WTC11 (cell line): ENCODE data around the gene CRLF1. TPM values are rescaled to one million over a fixed set of nuclear protein-coding genes. Genes with fewer than 3 reads are reported as not detected.

Source experiments
- ATAC-seq: fragments of 200-7000 bp; cut with Tn5 transposase; 2 replicates; pipeline ENCODE4 v1.10.0; 2021; ENCODE audit warnings: mild to moderate bottlenecking, moderate library complexity
- CTCF ChIA-PET: fragments of 300-600 bp; sonication (Branson Sonifier 250); formaldehyde crosslinking; loops from one replicate; lab custom pipeline; 2021; ENCODE audit warnings: antibody characterized with exemption; lab: Charles Lee
- POLR2A ChIA-PET: fragments of 350-600 bp; sonication (Branson Sonifier 250); formaldehyde crosslinking; loops from one replicate; lab custom pipeline; 2021; ENCODE audit warnings: antibody characterized with exemption; lab: Charles Lee
- DNase-seq: peaks from one replicate; pipeline ENCODE4 v3.0.0; 2021; ENCODE audit warnings: low spot score
- H3K27ac Mint-ChIP-seq: 2 replicates; pipeline ENCODE4 v1.8.0; 2021; ENCODE audit warnings: mixed read lengths
- H3K27me3 Mint-ChIP-seq: 2 replicates; pipeline ENCODE4 v1.8.0; 2021; ENCODE audit warnings: low read depth, mild to moderate bottlenecking, moderate library complexity, mixed read lengths
- H3K36me3 Mint-ChIP-seq: 2 replicates; pipeline ENCODE4 v1.8.0; 2021; ENCODE audit warnings: mixed read lengths
- H3K4me1 Mint-ChIP-seq: 2 replicates; pipeline ENCODE4 v1.8.0; 2022; ENCODE audit warnings: mixed read lengths
- H3K4me3 Mint-ChIP-seq: 2 replicates; pipeline ENCODE4 v1.8.0; 2021; ENCODE audit warnings: mild to moderate bottlenecking, moderate library complexity, mixed read lengths
- H3K9me3 Mint-ChIP-seq: 2 replicates; pipeline ENCODE4 v1.8.0; 2021; ENCODE audit warnings: mixed read lengths
- AR ChIP-seq: fragments of 250-450 bp; sonication (Bioruptor Pico); IDR thresholded peaks from 2 replicates; pipeline ENCODE4 v1.9.0; 2021; ENCODE audit warnings: mild to moderate bottlenecking
- CBFB ChIP-seq: sonication (generic); formaldehyde crosslinking; IDR thresholded peaks from 2 replicates; pipeline ENCODE4 v1.8.1; 2022; ENCODE audit warnings: mild to moderate bottlenecking, low read depth, missing genetic modification reagents
- CDX4 ChIP-seq: fragments of 250-450 bp; sonication (Bioruptor Pico); IDR thresholded peaks from 2 replicates; pipeline ENCODE4 v1.9.0; 2021; ENCODE audit warnings: moderate library complexity, mild to moderate bottlenecking, inconsistent platforms, borderline replicate concordance
- E2F4 ChIP-seq: sonication (generic); formaldehyde crosslinking; IDR thresholded peaks from 2 replicates; pipeline ENCODE4 v1.8.1; 2022; ENCODE audit warnings: low read depth, mild to moderate bottlenecking, moderate library complexity, missing genetic modification reagents, borderline replicate concordance
- FOXJ3 ChIP-seq: sonication (generic); formaldehyde crosslinking; IDR thresholded peaks from 2 replicates; pipeline ENCODE4 v1.9.0; 2021; ENCODE audit warnings: missing genetic modification reagents, mild to moderate bottlenecking, borderline replicate concordance
- FOXP1 ChIP-seq: sonication (generic); formaldehyde crosslinking; IDR thresholded peaks from 2 replicates; pipeline ENCODE4 v1.8.0; 2022; ENCODE audit warnings: missing genetic modification reagents, mild to moderate bottlenecking, moderate library complexity, borderline replicate concordance
- GRHL2 ChIP-seq: fragments of 250-450 bp; sonication (Bioruptor Pico); IDR thresholded peaks from 2 replicates; pipeline ENCODE4 v1.8.0; 2022; ENCODE audit warnings: mild to moderate bottlenecking, moderate library complexity; ENCODE audit not compliant: insufficient replicate concordance, severe bottlenecking
- GTF2I ChIP-seq: fragments of 250-450 bp; sonication (Bioruptor Pico); conservative IDR thresholded peaks from 2 replicates; pipeline ENCODE4 v1.4.0; 2021; ENCODE audit warnings: mild to moderate bottlenecking
- OVOL2 ChIP-seq: fragments of 250-450 bp; sonication (Bioruptor Pico); IDR thresholded peaks from 2 replicates; pipeline ENCODE4 v1.9.0; 2021; ENCODE audit warnings: mild to moderate bottlenecking, borderline replicate concordance
- SMAD4 ChIP-seq: sonication (generic); formaldehyde crosslinking; IDR thresholded peaks from 2 replicates; pipeline ENCODE4 v1.8.0; 2022; ENCODE audit warnings: mild to moderate bottlenecking, missing genetic modification reagents
- ZNF232 ChIP-seq: sonication (generic); formaldehyde crosslinking; IDR thresholded peaks from 2 replicates; pipeline ENCODE4 v1.8.0; 2022; ENCODE audit warnings: mild to moderate bottlenecking, missing genetic modification reagents
- ZSCAN18 ChIP-seq: fragments of 250-450 bp; sonication (Bioruptor Pico); IDR thresholded peaks from 2 replicates; pipeline ENCODE4 v2.1.2; 2022; ENCODE audit warnings: mild to moderate bottlenecking, moderate library complexity
- total RNA-seq: library from RNA; stranded (reverse); gene quantifications from 3 replicates; pipeline ENCODE4 v1.2.3, GENCODE V29; 2021
- TF ChIP-seq, protein P1 (sequence below): sonication (generic); formaldehyde crosslinking; IDR thresholded peaks from 2 replicates; pipeline ENCODE4 v1.8.1; 2023; ENCODE audit warnings: mild to moderate bottlenecking, missing genetic modification reagents
- TF ChIP-seq, protein P2 (sequence below): fragments of 250-450 bp; sonication (Bioruptor Pico); conservative IDR thresholded peaks from 2 replicates; pipeline ENCODE4 v1.9.0; 2021; ENCODE audit warnings: mild to moderate bottlenecking
- TF ChIP-seq, protein P3 (sequence below): sonication (generic); formaldehyde crosslinking; IDR thresholded peaks from 2 replicates; pipeline ENCODE4 v1.8.1; 2023; ENCODE audit warnings: mild to moderate bottlenecking, missing genetic modification reagents
- TF ChIP-seq, protein P4 (sequence below): sonication (generic); formaldehyde crosslinking; IDR thresholded peaks from 2 replicates; pipeline ENCODE4 v1.8.1; 2023; ENCODE audit warnings: mild to moderate bottlenecking, missing genetic modification reagents, borderline replicate concordance
- TF ChIP-seq, protein P5 (sequence below): sonication (generic); formaldehyde crosslinking; IDR thresholded peaks from 2 replicates; pipeline ENCODE4 v1.8.0; 2023; ENCODE audit warnings: missing genetic modification reagents

The CRLF1 gene
- total RNA-seq, 1 experiment from 2014 or later = 36.4 TPM

DNA sequence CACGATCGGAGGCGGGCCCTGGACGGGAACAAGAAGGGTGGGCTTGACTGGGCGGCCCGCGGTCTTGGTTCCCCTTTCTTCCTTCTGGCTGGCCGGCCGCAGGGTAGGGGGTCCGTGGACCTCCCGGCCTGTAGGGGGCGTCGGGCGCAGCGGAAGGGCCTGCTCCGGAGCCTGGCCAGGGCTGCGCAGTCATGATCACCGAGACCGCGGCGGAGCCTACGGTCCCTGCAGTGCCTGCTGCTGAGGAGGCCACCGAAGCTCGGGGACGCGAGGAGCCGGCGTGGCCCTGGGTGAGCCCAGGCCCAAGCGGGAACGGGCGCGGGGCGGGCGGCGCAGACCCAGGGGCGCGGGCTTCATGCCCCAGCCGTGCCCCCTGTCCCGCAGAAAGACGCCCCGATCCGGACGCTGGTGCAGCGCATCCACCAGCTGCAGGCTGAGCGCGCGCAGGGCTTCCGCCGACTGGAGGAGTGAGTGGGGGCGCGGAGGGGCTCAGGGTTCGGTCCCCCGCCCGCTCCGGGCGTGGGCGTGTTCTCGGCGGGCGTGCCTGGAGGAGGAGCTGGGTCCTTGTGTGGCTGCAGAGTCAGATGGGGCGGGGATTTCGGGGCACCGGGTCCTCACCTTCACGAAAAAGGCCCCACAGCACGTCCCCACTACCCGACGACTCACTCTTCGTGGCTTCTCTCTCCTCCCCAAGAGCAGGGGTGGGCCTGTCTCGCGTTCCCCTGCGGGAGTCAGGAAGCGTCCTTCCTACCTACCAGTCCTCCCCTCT lies 17.8 kb downstream of the CRLF1 start, which contains the start of gene REX1BD:
Gene REX1BD (plus strand): TSS at position 188 of the 769 bp plus-strand sequence. CDS start 4 bp downstream, at position 192.
- H3K9me3 Mint-ChIP-seq = 0 out of 2 replicates have a peak, but pooled peaks cover 3% of the 10 kb centered on the region
- 0 out of 2 replicates have a peak, but pooled peaks cover 3% of the 10 kb centered on the region for H3K36me3 Mint-ChIP-seq
- ATAC-seq (peak; percentile 51), DNase-seq (peak; percentile 87)
- H3K4me3 Mint-ChIP-seq = peak within 1 kb of the TSS; percentile 86
- ChIA-PET CTCF (interaction anchor here (0.6 to 4.5 kb wide), 51 partner anchors 9 to 340 kb away, joined by 3 to 39 read pairs (median 5); partner anchors contain the start of genes COPE, CRLF1, DDX49 and ELL), POLR2A (interaction anchor here (0.9 to 2.5 kb wide), 11 partner anchors 12 to 258 kb away, joined by 3 to 18 read pairs (median 3); partner anchors contain the start of genes KXD1 and UBA52)
- H3K27me3 Mint-ChIP-seq = peaks cover 10% of the 10 kb centered on the region
- H3K4me1 Mint-ChIP-seq = peaks cover 32% of the 10 kb centered on the region
- peak within 1 kb of the TSS; percentile 98 for H3K27ac Mint-ChIP-seq
- TF ChIP-seq GTF2I (CRISPR knock-in tag) (peak; percentile 91), SMAD4 (peak; percentile 76; the same call in 1 of the 2 replicates), AR (no peak), CDX4 (CRISPR knock-in tag) (no peak), FOXP1 (CRISPR knock-in tag) (peak; percentile 83), FOXJ3 (CRISPR knock-in tag) (no peak), GRHL2 (CRISPR knock-in tag) (no peak), ZSCAN18 (CRISPR knock-in tag) (no peak), OVOL2 (CRISPR knock-in tag) (no peak), E2F4 (CRISPR knock-in tag) (peak; percentile 44; the same call in 1 of the 2 replicates), ZNF232 (CRISPR knock-in tag) (peak; percentile 81; the same call in 1 of the 2 replicates), CBFB (CRISPR knock-in tag) (peak; percentile 98)
- TF ChIP-seq, protein P1, sequence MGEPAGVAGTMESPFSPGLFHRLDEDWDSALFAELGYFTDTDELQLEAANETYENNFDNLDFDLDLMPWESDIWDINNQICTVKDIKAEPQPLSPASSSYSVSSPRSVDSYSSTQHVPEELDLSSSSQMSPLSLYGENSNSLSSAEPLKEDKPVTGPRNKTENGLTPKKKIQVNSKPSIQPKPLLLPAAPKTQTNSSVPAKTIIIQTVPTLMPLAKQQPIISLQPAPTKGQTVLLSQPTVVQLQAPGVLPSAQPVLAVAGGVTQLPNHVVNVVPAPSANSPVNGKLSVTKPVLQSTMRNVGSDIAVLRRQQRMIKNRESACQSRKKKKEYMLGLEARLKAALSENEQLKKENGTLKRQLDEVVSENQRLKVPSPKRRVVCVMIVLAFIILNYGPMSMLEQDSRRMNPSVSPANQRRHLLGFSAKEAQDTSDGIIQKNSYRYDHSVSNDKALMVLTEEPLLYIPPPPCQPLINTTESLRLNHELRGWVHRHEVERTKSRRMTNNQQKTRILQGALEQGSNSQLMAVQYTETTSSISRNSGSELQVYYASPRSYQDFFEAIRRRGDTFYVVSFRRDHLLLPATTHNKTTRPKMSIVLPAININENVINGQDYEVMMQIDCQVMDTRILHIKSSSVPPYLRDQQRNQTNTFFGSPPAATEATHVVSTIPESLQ (CRISPR knock-in tag) = no peak
- TF ChIP-seq, protein P2, sequence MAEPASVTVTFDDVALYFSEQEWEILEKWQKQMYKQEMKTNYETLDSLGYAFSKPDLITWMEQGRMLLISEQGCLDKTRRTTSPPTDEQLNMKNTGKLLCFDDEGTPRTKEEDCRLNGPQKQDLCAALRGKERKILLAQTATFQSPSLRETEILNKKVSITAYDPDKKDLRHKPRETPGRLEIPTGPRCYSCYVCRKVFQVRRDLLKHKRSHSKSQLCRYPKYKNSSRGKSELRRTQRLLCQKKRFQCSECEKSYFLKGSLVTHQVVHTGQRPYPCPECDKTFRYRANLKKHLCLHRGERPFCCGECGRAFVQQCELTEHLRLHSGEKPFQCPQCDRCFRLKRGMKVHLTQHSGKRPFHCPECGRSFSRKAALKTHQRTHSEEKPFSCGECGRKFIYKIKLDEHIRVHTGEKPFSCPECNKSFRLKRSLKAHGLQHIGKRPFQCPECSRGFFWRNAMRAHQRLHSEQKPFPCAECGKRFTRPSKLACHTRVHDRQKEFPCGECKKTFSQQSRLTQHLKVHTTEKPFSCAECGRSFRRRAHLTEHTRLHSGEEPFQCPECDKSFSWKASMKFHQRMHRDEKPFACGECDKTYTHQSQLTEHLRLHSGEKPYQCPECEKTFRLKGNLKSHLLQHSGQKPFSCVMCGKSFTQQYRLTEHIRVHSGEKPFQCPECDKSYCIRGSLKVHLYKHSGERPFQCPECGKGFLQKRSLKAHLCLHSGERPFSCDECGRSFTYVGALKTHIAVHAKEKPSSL (CRISPR knock-in tag) = no peak
- TF ChIP-seq, protein P3, sequence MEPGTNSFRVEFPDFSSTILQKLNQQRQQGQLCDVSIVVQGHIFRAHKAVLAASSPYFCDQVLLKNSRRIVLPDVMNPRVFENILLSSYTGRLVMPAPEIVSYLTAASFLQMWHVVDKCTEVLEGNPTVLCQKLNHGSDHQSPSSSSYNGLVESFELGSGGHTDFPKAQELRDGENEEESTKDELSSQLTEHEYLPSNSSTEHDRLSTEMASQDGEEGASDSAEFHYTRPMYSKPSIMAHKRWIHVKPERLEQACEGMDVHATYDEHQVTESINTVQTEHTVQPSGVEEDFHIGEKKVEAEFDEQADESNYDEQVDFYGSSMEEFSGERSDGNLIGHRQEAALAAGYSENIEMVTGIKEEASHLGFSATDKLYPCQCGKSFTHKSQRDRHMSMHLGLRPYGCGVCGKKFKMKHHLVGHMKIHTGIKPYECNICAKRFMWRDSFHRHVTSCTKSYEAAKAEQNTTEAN (CRISPR knock-in tag) = peak; percentile 90
- TF ChIP-seq, protein P4, sequence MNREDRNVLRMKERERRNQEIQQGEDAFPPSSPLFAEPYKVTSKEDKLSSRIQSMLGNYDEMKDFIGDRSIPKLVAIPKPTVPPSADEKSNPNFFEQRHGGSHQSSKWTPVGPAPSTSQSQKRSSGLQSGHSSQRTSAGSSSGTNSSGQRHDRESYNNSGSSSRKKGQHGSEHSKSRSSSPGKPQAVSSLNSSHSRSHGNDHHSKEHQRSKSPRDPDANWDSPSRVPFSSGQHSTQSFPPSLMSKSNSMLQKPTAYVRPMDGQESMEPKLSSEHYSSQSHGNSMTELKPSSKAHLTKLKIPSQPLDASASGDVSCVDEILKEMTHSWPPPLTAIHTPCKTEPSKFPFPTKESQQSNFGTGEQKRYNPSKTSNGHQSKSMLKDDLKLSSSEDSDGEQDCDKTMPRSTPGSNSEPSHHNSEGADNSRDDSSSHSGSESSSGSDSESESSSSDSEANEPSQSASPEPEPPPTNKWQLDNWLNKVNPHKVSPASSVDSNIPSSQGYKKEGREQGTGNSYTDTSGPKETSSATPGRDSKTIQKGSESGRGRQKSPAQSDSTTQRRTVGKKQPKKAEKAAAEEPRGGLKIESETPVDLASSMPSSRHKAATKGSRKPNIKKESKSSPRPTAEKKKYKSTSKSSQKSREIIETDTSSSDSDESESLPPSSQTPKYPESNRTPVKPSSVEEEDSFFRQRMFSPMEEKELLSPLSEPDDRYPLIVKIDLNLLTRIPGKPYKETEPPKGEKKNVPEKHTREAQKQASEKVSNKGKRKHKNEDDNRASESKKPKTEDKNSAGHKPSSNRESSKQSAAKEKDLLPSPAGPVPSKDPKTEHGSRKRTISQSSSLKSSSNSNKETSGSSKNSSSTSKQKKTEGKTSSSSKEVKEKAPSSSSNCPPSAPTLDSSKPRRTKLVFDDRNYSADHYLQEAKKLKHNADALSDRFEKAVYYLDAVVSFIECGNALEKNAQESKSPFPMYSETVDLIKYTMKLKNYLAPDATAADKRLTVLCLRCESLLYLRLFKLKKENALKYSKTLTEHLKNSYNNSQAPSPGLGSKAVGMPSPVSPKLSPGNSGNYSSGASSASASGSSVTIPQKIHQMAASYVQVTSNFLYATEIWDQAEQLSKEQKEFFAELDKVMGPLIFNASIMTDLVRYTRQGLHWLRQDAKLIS (CRISPR knock-in tag) = 0 out of 2 replicates have a peak, but pooled peaks have one; percentile 32
- TF ChIP-seq, protein P5, sequence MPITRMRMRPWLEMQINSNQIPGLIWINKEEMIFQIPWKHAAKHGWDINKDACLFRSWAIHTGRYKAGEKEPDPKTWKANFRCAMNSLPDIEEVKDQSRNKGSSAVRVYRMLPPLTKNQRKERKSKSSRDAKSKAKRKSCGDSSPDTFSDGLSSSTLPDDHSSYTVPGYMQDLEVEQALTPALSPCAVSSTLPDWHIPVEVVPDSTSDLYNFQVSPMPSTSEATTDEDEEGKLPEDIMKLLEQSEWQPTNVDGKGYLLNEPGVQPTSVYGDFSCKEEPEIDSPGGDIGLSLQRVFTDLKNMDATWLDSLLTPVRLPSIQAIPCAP = no peak; the same call in 1 of the 2 replicates
